Measurements from ENCODE around the gene AGPAT2. TPM values are rescaled to one million over a fixed set of nuclear protein-coding genes. Genes with fewer than 3 reads are reported as not detected.
"Not testable (repeated sequence)": the region's sequence is repeated elsewhere in the genome, so short reads cannot be mapped to it uniquely, and the experiment has no call there.

AGPAT2 gene
- total RNA-seq, 1 experiment from 2014 or later, result 73.5 TPM

DNA sequence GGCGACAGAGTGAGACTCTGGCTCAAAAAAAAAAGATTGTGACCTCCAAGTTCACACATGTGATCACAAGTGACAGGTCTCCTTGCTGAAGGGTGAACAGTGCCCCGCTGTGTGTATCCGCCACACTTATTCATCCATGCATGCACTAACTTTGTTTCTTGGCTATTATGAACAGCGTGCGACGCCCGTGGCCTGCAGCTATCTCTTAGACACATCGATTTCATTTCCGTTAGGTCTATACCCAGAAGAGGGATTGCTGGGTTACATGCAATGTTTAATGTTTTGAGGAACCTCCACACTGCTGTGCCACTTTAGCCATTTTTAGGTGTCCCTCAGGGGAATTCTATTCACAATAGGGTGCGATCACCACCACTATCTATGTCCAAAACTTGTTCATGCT, 36.6 kb downstream of the AGPAT2 start:
- no peak for DNase-seq (ENCODE audit: low read depth)

DNA sequence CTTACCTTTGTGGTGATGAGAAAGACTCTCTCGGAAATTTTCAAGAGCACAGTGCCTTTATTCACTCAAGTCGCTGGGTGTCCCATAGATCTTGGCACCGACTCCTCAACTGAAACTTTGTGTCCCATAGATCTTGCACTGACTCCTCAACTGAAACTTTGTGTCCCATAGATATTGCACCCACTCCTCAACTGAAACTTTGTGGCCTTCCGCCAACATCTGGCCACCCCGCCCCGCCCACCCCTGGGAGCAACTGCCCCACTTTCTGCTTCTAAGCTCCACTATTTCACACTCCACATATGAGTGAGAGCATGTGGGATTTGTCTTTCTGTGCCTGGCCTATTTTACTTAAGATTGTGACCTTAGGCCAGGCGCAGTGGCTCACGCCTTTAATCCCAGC, 37.2 kb downstream of the AGPAT2 start:
- no peak for DNase-seq (ENCODE audit: low read depth)

DNA sequence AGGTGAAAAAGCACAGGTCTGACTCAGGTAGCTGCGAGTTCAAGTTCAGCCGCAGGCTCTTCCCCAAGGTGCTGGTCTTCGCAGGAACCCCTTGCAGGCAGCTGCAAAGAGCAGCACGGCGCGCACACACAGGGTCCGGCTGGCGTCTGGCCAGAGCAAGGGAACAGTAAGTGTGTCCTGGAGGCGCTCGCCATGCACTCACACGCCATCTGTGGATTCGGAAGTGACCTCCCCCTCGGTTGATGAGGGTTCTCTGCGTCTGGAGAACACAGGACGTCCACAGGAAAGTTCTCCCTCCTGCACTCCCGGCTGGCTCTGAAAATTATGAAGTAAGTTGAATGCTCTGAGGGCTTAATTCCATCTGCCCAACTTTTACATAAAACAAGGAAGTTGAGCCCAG, 38.5 kb downstream of the AGPAT2 start:
- DNase-seq (ENCODE audit: low read depth), result no peak

DNA sequence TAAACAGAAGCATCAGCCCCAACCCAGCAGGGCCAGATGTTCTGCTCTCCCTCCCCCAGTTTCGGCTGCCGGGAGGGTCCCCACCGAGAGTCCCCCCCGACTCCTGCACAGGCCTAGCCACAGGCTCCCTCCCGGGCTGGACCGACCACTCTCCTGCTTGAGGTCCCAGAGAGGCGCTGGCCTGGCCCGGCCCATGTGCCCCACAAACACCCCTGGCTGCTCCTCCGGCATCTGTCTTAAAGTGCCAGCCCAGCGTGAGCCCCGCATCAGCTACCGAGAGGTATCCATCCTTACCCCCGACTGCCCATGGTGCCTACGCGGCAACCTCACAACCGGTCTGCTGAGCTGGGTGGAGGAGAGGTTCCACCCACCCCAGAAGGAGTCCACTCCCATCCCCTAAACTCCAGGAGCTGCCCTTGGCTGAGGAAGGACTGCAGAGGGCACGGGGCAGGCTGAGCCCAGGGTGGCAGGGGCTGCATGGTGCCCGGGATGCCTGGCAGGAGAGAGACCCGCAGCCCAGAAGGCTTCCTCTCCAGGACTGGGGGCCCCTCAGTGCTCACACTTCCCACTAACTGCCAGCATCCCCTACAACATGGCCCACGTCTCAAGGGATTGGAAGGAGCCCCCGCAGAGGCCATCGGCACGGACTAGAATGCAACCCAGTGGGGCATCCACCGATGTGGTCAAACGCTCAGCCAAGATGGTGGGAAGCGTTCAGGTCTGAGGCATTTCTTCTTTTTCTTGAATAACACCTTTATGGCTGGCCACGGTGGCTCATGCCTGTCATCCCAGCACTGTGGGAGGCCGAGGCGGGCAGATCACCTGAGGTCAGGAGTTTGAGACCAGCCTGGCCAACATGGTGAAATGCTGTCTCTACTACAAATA, 40.2 kb downstream of the AGPAT2 start:
- DNase-seq (ENCODE audit: low read depth), result no peak

DNA sequence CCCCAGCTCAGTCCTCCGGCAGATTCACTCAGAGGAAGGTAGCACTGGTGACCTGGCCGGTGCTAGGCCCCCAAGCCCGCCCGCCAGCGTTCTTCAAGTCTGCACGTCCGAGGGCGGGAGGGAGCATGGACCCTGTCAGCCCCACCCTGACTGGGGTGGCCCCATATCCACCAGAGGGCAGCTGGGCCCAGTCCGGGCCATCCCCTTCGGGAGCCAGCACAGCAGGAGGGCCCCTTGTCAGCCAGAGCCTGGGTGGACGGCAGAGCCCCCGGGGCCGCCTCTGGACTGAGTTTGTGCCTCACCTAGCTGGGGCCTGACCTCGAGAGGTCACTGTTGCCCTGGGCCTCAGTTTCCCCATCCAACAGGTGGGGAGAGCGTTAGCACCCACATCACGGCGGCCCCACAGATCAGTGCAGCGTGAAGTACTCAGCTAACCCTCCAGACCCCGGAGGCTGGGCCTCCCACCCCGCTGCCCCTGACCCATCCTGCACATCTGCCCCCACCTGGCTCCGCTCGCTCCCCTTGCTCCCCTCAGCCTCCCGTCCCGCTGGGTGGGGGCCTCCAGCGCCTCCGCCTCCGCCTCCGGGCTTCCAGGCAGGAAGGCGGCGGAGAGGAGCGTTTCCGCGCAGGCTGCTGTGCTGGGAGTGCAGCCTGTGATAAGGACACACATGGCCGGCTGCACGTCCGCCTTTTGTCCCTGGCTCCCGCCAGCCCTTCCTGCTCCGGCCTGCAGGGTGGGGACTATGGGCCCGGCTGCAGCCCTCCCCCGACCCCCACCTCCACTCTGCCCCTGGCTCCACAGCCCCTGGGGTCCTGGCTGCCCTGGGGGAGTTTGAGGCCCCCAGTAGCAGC, 41.1 kb downstream of the AGPAT2 start:
- no peak for DNase-seq (ENCODE audit: low read depth)

DNA sequence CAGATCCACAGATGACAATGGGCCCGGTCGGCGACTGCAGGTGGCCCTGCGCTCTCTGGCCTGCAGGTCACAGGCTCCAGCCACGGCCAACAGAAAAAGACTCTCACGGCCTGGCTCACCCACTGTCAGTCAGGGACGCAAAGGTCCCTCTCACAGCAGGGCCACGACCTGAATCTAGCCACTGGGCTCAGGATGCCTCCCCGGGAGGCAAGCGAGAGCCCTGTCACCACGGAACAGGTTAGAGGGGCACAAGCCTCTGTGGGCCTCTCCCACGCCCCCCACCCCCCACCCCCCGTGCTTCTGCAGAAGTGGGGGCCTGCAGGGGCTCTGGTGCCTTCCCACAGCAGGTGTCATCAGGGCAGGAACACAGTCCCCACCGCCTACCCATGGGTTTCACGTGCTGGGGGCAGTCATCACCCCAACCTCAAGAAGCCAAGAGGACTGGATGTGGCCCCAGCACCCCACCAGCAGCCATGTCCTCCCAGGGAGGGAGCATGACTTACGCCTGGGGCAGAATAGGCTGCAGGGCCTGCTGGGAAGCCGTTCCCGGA, 41.8 kb downstream of the AGPAT2 start:
- DNase-seq (ENCODE audit: low read depth), result no peak

DNA sequence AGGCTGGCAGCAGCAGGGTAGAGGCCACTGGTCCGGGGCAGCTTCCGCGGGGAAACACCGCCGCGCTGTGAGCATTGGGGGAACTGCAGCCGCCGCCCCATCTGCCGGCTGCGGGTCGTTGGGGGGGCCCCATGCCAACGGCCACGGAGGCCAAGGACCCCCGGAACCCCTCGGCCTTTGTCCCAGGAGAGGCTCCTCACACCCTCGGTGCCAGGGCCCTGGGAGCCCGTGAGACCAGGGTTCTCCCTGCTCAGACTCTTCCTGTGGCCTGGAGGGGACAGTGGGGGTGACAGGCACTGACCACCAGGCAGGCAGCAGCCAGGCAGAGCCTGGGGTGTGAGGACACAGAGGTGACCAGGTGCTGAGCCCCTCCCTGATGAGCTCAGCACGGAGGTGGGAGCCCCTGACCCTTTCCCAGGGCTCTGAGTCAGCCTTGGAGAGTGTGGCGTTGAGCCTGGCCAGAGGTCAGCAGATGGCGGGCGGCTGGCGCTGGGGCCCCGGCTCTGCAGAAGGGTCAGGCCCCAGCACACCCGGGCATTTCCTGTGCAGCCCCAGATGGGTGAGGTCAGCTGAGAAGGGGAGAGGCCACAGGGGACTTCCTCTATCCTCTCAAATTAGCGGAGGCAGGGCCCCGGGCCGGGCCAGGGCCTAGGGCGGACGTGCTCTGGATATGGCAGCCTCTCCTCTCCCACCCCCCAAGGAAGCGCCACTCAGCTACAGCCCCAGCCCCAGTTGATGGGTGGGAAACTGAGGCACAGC, 42.5 kb downstream of the AGPAT2 start:
- peak; percentile 44 for DNase-seq (ENCODE audit: low read depth)

DNA sequence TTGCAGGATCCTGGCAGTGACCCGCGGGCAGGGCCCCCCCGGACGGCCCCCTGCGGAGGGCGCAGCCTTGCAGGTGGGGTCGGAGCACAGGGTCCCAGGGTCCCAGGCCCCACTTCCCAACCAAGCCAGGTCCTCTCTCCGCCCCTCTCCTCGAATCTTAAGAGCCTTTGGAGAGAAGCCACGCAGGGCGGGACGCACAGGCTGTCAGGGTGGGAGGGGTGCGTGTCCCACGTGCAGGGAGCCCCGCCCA, 43.0 kb downstream of the AGPAT2 start:
- no peak for DNase-seq (ENCODE audit: low read depth)

DNA sequence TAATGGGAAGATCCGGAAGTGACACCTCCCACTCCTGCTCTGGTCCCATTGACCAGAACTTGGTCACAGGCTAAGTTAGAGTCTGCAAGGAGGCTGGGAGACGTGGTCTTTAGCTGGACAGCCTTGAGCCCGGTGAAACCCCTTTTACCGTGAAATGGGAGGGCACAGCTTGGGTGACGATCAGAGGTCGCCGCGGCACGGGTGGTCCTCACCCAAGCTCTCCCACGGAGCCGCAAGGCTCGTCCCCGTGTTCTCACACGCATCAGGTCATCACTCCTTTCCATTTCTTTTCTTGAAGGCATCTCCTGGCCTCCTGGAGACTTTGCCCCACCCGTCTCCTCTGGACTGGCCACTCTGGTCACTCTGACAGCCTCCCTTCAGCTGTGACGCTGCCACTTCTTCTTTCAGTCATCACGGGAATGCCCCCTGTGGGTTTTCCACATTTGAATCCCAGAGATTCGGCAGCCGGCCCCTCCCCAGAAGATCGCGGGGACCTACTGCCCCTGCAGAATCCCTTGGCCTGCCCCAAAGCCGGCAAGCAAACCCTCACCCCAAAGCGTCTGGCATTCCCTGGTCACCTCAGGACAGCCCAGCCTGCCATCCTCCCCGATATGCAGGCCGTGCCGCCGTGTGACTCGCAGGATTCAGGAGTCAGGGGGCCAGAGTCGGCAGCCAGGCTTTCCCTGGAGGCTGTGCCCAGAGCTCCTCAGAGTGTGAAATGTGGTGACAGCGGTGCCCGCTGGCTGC, 43.5 kb downstream of the AGPAT2 start:
- DNase-seq (ENCODE audit: low read depth), result no peak

DNA sequence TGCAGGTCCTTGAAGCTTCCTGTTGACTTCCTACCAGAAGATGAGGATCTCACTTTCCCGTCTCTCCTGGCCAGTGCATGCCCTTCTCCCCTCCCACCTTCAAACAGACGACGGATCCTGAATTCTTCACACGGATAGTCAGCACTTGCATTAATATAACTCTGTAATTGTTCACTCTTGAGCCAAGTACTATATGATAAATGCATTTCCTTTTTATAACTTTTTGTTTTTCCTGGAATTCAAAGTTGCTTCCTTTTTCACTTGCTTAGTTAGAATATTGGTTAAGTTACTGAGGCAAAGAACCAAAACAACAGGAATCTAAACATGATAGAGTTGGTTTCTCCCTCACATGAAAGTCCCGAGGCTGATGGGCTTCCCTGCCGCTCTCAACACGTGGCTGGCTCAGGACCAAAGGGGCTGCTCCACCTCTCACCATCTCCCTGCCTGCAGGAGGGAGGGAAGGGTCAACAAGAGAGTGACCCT, 44.8 kb downstream of the AGPAT2 start:
- DNase-seq (ENCODE audit: low read depth), result no peak

DNA sequence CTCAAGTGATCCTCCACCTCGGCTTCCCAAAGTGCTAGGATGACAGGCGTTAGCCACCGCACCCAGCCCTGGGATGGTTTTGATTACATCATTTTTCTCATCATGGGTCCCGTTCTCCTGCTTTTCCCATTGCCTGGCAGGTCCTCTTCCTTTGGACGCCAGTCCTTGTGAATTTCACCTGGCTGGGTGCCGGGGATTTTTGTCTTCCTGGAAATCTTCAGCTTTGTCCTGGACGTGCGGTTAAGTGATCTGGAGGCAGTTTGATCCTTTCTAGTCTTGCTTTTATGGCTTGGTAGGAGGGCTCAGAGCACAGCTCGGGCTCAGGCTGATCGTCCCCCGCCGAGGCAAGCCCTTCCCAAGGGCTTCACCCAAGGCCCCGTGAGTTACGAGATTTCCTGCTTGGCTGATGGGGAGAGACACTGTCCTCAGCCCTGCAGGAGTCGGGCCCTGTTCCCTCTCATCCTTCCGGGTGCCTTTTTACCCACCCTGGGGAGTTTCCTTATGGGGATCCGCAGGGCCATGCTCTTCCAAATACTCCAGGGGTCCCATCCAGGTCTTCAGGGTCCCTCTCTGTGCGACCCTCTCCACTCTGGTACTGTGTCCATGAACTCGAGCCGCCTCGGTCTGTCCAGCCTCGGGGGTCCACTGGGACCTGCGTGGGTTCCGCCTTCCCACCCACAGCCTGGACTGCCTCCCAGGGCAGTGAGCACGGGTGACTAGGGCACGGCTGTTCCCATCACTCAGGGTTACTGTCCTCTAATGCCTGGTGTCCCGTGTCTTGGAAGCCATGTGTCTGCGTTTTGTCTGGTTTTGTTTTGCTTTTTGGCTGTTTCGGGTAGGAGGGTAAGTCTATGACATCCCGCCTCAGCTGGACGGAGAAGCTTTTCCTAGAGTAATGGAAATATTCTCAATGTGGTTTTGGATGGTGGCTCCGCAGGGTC, 46.8 kb downstream of the AGPAT2 start:
- no peak for DNase-seq (ENCODE audit: low read depth)

DNA sequence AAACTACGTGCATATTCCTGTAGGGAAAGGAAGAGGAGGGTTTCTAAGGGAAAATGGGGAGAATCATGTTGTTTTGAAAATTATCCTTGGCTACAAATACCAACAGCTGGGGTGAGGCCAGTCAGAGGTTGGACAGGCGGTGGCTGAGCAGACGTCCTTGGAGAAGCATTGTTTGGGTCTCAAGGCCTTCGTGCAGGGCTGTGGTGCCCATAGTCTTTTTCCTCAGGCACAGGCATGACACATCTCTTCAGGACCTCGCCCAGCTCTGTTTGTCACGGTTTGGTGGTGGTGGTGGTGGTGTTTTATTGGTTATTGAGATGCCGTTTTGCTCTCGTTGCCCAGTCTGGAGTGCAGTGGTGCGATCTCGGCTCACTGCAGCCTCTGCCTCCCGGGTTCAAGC, 52.4 kb downstream of the AGPAT2 start:
- no peak for DNase-seq (ENCODE audit: low read depth)

DNA sequence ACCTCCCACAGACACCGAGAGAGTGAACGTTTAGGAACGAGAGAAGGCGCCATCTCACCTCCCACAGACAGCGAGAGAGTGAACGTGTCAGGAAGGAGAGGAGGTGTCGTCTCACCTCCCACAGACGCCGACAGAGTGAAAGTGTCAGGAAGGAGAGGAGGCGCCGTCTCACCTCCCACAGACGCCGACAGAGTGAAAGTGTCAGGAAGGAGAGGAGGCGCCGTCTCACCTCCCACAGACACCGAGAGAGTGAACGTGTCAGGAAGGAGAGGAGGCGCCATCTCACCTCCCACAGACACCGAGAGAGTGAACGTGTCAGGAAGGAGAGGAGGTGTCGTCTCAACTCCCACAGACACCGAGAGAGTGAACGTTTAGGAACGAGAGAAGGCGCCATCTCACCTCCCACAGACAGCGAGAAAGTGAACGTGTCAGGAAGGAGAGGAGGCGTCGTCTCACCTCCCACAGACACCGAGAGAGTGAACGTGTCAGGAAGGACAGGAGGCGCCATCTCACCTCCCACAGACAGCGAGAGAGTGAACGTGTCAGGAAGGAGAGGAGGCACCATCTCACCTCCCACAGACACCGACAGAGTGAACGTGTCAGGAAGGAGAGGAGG, 54.7 kb downstream of the AGPAT2 start:
- not testable (repeated sequence) for DNase-seq (ENCODE audit: low read depth)

DNA sequence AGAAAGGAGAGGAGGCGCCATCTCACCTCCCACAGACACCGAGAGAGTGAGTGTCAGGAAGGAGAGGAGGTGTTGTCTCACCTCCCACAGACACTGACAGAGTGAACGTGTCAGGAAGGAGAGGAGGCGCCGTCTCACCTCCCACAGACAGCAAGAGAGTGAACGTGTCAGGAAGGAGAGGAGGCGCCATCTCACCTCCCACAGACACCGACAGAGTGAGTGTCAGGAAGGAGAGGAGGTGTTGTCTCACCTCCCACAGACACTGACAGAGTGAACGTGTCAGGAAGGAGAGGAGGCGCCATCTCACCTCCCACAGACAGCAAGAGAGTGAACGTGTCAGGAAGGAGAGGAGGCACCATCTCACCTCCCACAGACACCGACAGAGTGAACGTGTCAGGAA, 55.2 kb downstream of the AGPAT2 start:
- not testable (repeated sequence) for DNase-seq (ENCODE audit: low read depth)

DNA sequence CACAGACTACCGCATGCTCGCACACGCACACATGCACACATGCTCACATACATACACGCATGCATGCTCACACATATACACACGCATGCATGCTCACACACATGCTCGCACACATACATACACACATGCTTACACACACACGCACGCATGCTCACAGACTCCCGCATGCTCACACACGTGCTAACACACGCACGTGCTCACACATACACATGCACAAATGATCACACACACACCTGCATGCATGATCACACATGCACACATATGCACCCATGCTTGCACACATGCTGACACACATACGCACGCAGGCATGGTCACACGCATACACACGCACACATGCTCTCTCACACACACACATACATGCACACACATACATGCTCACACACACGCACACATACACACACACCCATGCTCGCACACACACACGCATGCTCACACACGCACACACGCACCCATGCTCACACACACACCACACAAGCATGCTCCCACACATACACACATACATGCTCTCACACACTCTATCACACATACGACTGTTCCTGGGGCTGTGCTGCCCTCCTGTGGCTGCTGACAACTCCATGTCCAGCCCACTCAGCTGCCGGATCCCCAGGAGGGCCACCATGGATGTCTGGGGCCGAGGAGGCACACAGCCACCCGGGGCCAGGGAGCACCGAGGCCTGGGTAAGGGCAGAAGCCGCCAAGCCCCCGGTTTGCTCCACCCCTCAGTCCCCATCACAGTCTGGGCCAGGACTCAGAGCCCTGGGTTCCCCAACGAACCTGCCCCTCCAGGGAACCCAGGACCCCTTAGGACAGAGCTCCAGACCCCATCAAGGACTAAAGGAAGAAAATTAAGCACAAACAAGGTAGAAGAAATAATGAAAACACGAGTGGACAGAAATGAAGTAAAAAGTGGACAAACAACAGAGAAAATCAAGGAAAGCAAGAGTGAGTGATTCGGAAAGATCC, 55.9 kb downstream of the AGPAT2 start:
- peak; percentile 58 for DNase-seq (ENCODE audit: low read depth)

DNA sequence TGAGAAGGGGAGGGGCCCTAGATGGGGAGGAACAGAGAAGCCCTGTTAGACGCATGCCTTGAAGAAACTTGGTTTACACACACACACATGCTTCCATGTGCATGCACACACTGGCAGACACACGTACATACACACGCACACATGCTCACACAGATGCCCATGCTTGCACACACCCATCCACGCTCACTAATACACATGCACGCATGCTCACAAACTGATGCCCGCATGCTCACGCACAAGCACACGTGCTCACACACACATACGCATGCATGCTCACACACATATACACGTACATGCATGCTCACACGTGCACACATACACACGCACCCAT, 56.6 kb downstream of the AGPAT2 start:
- DNase-seq (ENCODE audit: low read depth), result no peak

DNA sequence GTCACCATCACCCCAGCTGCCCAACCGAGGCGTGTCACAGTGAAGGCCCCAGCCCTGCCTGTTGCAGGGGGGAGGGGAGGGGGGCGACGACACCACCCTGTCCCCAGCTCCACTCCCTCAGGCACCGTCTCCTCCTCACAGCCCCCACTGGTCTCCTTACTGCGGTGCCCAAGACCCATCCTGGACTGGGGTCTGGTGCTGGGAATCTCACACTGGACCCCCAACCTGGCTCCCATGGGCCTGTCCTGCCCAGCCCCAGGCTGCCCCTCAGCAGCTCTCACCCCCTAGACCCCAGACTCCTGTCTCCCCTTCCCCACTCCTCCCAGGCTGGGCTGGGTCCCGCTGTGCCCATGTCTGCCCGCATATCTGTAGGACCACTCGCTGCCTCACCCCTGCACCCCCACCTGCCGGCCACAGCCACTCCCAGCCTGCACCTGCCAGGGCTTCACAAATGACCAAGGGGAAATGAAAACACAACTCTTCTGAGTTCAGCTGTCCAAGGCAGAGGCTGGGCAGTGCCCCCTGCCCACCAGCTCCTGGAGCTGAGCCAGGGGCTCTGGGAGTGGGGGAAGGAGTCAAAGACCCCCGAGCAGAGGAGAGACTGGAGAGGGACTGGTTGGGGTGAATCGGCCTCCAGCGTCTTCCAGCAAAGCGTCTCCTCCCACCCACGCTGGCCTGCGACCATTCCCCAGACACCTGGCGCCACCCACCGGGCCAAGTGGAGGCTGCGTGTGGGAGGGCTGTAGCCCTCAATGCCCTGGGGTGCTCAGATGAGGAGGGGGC, 57.2 kb downstream of the AGPAT2 start:
- DNase-seq (ENCODE audit: low read depth), result no peak

Measured in HT1080 (cell line).